HUES6 (cell line): ENCODE measurements around the gene HNRNPCL4.
"Not testable (repeated sequence)": the region's sequence is repeated elsewhere in the genome, so short reads cannot be mapped to it uniquely, and the experiment has no call there.

Experiments
- H3K27ac ChIP-seq: 2 replicates; pipeline ENCODE4 v1.7.0; 2013; ENCODE audit warnings: low read depth, mild to moderate bottlenecking, low read length, inconsistent platforms
- H3K27me3 ChIP-seq: 2 replicates; pipeline ENCODE4 v1.6.1; 2013; ENCODE audit warnings: low read length; ENCODE audit not compliant: control insufficient read depth, insufficient read depth
- H3K36me3 ChIP-seq: 2 replicates; pipeline ENCODE4 v1.6.1; 2013; ENCODE audit warnings: low read length; ENCODE audit not compliant: control insufficient read depth, insufficient read depth
- H3K4me1 ChIP-seq: 2 replicates; pipeline ENCODE4 v1.6.1; 2013; ENCODE audit warnings: low read length; ENCODE audit not compliant: control insufficient read depth, insufficient read depth
- H3K4me3 ChIP-seq: 2 replicates; pipeline ENCODE4 v1.5.1; 2013; ENCODE audit warnings: low read depth, low read length
- H3K9ac ChIP-seq: one replicate; pipeline ENCODE4 v1.6.1; 2013; ENCODE audit warnings: mild to moderate bottlenecking, low read length
- H3K9me3 ChIP-seq: 2 replicates; pipeline ENCODE4 v1.6.1; 2013; ENCODE audit warnings: low read depth, low read length; ENCODE audit not compliant: control insufficient read depth, insufficient read depth

HNRNPCL4 gene

GRCh38 chr1:13165531-13165930, at the start of gene HNRNPCL4:
Gene HNRNPCL4, minus strand, starts transcription at chr1:13165631. Its CDS starts 164 bp downstream, at chr1:13165467.
- not testable (repeated sequence) for H3K27ac ChIP-seq, H3K4me1 ChIP-seq, H3K9me3 ChIP-seq, H3K9ac ChIP-seq, H3K4me3 ChIP-seq, H3K27me3 ChIP-seq, H3K36me3 ChIP-seq

- H3K9me3 ChIP-seq, H3K4me1 ChIP-seq, H3K27me3 ChIP-seq, H3K36me3 ChIP-seq, H3K4me3 ChIP-seq, H3K27ac ChIP-seq, H3K9ac ChIP-seq: not testable (repeated sequence)
These were observed 43.3 kb upstream of the HNRNPCL4 start for GRCh38 chr1:13208712-13209111.

- not testable (repeated sequence) for H3K9me3 ChIP-seq, H3K9ac ChIP-seq, H3K4me1 ChIP-seq, H3K4me3 ChIP-seq, H3K27ac ChIP-seq, H3K27me3 ChIP-seq, H3K36me3 ChIP-seq
These were observed 35.9 kb upstream of the HNRNPCL4 start, which contains the start of gene PRAMEF13 for GRCh38 chr1:13201309-13201708. Gene PRAMEF13, minus strand, starts transcription at chr1:13201409. Its CDS starts 1,820 bp downstream, at chr1:13199589.

GRCh38 chr1:13171548-13171947, 6.1 kb upstream of the HNRNPCL4 start, which contains the start of gene PRAMEF9:
Gene PRAMEF9, plus strand, starts transcription at chr1:13171848. Its CDS starts 3,433 bp downstream, at chr1:13175281.
- not testable (repeated sequence) for H3K4me1 ChIP-seq

GRCh38 chr1:13155909-13156308, 9.5 kb downstream of the HNRNPCL4 start, which contains the start of gene PRAMEF26:
Gene PRAMEF26, minus strand, starts transcription at chr1:13156009. Its CDS starts 2,914 bp downstream, at chr1:13153095.
- not testable (repeated sequence) for H3K36me3 ChIP-seq, H3K4me3 ChIP-seq, H3K4me1 ChIP-seq, H3K9me3 ChIP-seq, H3K9ac ChIP-seq, H3K27me3 ChIP-seq, H3K27ac ChIP-seq

More at GRCh38 chr1:13171548-13171947, 6.1 kb upstream of the HNRNPCL4 start, which contains the start of gene PRAMEF9:
- H3K27ac ChIP-seq, H3K36me3 ChIP-seq, H3K4me3 ChIP-seq, H3K27me3 ChIP-seq, H3K9me3 ChIP-seq, H3K9ac ChIP-seq: not testable (repeated sequence)

GRCh38 chr1:13116754-13117153, 48.7 kb downstream of the HNRNPCL4 start, which contains the start of gene HNRNPCL2:
Gene HNRNPCL2, minus strand, starts transcription at chr1:13116854. Its CDS starts 454 bp downstream, at chr1:13116400.
- H3K36me3 ChIP-seq, H3K4me1 ChIP-seq, H3K27me3 ChIP-seq, H3K27ac ChIP-seq, H3K4me3 ChIP-seq, H3K9ac ChIP-seq: not testable (repeated sequence)
- peaks cover 25% of the 10 kb centered on the region; the same call in 1 of the 2 replicates for H3K9me3 ChIP-seq
